ENCODE data around the gene MBNL3. TPM values are rescaled to one million over a fixed set of nuclear protein-coding genes. Genes with fewer than 3 reads are reported as not detected.
"Not testable (repeated sequence)": the region's sequence is repeated elsewhere in the genome, so short reads cannot be mapped to it uniquely, and the experiment has no call there.

Gene MBNL3
- polyA plus RNA-seq, 4 donors = 31.2 to 53.9 (median 37.1) TPM

DNA sequence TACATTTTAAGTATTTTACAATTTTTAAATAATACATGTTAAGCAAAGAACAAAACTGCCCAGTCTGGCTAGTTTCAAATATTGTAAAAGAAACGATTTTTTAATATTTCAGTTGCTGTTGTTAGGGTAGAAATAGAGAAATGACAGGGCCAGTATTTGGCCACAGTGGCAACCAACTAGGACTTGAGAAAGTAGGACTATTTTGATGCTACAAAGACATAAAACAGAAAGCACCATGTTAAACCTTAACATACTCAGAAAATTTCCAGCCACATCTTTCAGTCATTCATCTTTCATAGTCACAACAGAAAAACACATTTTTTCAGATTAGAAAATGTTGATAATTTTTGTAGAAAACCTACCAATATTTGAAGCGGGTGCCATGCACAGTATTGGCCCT, 104.5 kb downstream of the MBNL3 start:
- no peak for DNase-seq (ENCODE audit: low read depth in 4 of 4, low spot score in 3 of 4)

DNA sequence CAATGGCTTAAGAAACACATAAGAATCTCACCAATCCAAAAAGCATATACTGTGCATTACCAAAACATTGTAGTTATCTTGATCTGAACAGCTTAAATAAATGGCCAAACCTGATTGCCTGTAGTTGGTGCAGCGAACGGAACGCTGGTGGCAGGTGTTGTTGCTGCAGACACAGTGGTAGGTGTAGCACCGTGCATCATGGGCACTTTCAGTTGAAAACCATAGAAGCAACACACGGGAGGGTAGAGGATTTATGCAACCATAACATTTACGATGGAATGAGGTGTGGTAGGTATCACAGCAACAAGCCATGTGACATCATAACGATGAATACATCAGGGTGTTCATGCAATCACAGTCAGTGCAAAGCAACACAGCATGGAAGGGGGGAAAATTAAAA, 106.8 kb downstream of the MBNL3 start:
- DNase-seq (ENCODE audit: low read depth in 4 of 4, low spot score in 3 of 4) = no peak

DNA sequence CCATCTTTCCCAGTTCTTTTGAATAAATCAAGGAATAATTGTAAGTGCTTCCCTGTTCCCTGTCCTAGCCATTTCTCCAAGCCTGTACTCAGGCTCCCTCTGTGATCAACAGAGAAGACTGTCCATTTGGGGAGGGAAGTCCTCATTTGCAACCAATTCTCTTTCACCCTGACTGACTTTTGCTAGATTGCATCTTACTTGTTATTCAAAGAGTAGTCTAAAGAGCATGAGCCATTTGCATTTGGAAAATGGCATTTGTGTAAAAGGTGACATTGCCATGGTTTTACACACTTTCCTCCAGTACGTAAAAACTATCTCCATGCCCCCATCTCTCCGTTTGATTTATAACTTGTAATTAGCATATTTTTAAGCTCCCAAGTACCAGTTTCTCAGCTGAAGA, 110.6 kb downstream of the MBNL3 start:
- DNase-seq (ENCODE audit: low read depth in 4 of 4, low spot score in 3 of 4) = no peak

DNA sequence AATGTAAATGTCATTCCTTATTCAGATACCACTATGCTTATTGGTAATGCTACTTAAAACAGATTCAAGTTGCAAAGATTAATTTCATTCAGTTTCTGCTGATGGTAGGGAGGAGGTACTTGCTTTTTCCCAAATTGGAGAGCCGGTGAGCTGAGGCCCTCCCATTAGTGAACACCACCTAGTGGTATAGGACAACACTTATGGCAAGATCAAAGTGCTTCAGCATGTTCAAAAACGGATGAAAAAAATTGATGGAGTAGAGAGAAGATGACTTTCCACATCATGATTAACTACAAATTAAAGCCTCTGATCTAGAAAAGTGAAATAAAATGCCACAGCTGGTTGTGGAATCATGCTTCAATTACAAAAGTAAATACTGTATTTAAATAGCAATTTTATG, 112.9 kb downstream of the MBNL3 start:
- DNase-seq (ENCODE audit: low read depth in 4 of 4, low spot score in 3 of 4) = no peak

DNA sequence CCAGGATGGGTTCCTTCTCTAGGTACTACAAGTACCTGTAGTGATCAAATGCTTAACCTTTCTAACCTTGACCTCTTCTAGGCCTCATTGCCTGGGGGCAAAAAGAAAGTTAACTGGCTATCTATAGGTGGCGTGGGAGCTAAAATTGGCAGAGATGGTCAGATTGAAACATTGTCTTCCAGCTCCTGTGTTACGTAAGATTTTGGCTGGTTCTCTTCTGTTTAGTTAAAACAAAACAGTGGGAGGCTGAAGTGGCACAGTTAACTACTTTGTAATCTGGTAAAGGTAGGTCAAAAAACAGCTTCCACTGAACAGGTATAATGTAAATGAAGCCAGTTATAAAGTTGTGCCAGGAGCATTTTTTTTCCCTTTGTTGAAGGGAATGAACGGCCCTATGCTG, 115.2 kb downstream of the MBNL3 start:
- DNase-seq (ENCODE audit: low read depth in 4 of 4, low spot score in 3 of 4) = no peak

DNA sequence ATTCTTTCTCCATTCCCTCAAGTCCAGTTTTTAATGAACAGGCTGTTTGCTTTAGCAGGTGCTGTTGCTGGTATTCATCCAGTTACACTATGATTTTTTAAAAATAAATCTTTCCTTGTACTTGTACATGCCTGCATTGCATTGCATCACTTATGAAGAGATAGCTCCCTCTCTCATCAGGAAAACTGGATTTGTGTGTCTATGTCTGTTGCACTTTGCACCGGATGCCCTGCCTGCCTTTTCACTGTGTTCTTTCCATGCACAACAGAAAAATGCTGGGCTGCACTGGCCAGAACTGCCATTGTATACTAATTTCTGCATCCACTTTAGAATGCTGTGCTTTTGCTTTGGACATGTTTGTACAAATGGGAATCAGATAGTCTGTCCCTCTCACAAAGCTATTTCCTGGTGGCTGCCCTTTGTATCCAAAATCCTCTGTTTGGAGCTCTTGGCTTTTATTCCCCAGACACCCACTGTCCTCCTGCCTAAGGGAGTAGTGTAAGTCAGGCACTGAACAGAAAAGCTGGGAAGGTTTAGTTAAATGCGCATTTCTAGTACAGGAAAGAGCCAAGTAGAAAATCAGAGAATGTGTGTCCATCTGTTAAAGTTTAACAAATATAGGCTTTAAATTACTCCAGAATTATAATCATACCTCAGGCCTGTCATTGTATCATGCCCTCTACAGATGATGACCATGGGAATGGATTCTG, 119.1 kb downstream of the MBNL3 start:
- DNase-seq (ENCODE audit: low read depth in 4 of 4, low spot score in 3 of 4) = no peak

DNA sequence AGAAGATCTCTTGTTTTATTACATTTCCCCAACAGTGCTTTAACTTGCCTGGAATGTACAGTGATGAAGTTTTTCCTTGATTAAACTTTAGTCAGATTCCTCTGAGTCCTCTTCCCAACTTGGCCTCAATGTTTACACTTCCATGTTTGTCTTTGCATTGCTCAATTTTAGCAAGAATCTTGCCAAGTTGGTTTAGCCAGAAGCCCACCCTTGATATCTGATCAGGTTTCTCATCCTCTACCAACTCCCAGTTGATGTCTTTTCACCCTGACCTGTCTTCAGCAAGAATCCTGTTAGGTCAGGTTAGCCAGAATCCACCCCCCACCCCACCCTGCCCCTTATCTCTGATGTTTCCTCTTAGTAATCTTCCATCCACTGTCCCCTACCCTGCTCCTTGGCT, 120.9 kb downstream of the MBNL3 start:
- no peak for DNase-seq (ENCODE audit: low read depth in 4 of 4, low spot score in 3 of 4)

DNA sequence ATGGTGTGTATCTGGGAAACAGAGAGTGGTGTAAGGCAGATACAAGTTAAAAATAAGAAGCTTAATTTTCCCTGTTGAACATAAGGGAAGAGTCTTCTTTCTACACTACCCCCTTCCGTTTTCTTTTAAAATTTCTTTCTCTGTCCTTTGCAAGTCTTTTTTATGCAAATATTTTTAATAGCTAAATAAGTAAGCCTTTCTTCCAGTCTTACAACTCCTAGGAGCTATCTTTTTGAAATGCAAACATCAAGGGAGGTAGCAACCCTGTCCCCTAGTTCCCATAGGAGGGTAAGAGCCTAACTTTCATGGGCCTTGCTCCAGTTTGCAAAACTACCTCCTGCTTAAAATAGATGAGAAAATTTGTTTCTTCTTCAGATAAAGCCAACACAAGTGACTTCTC, 121.5 kb downstream of the MBNL3 start:
- DNase-seq (ENCODE audit: low read depth in 4 of 4, low spot score in 3 of 4) = no peak

DNA sequence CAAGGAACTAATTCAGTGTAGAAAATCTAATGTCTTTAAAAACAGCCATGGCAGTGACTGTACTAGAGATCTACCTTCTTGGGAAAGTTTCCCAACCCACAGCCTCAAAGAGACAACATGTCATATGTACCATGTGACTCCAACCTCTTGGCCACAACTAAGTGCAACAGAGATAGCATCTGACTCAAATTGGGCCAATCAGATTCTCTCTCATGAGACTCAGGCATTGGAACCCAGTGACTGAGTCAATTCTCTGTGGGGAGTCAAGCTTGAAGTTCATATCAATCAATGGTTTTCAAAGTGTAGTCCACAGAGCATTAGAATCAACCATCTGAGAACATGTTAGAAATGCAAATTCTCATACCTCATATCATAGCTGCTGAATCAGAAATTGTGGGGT, 123.3 kb downstream of the MBNL3 start:
- no peak for DNase-seq (ENCODE audit: low read depth in 4 of 4, low spot score in 3 of 4)

DNA sequence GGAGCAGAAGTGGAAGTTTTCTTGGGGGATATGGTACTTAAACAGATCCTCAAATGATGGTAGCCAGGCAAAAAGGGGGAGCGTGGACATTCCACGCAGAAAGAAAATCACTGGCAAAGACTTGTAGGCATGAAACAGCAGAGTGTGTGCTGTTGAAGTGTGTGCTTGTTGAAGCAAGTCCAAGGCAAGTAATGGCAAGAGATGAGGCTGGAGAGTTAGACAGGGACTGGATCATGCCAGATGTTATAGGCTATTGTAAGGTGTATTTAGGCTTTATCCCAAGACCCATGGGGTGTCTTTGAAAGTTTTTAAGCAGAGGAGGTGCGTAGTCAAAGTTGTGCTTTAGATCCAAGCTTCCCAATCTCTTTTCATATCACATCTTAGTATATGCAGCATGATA, 124.5 kb downstream of the MBNL3 start:
- DNase-seq (ENCODE audit: low read depth in 4 of 4, low spot score in 3 of 4) = no peak

DNA sequence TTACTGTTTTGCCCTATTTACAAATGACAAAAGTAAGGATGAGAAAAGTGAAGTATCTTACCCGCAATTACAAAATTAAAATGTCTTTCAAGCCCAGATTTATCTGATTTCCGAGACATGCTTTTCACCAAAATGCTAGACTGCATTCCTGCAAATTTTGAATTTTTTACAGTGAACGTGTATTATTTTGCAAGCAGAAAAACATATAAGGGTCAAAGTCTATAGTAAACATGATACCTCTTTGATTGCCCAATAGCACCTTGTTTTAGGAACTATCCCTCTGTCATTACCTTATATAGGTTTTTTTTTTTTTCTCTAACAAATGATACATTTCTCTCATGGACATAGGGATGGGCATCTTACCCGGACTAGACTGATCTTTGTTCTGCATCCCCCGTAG, 135.4 kb downstream of the MBNL3 start:
- no peak for DNase-seq (ENCODE audit: low read depth in 4 of 4, low spot score in 3 of 4)

DNA sequence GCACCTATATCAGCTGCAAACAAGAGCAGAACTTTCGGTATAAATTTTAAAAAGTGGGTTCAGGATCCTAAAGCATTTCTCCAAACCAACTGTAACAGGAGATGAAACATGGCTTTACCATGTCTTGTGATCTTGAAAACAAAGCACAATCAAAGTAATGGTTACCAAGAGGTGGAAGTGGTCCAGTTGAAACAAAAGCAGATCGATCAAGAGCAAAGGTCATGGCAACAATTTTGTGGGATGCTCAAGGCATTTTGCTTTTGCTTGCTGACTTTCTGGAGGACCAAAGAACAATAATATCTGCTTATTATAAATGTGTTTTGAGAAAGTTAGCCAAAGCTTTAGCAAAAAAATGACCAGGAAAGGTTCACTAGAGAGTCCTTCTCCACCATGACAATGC, 152.7 kb downstream of the MBNL3 start:
- DNase-seq (ENCODE audit: low read depth in 4 of 4, low spot score in 3 of 4) = no peak

DNA sequence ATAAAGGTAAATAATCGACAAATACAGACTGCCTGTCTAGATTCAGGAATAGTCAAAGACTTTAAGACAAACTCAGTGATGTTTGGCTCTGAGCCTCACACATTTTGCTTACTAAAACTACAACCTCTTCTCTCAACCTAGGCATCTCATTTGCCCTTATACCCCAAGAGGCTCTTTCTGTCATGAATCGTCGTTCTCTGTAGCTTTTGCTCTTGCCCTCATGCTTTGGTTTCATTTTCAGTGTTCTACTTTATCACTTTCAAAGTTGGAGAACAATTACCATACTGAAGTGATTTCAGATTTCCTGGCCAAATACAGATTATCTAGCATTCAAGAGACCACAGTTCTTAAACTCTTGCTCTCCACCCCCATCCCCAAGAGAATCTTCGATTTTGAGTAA, 155.5 kb downstream of the MBNL3 start:
- DNase-seq (ENCODE audit: low read depth in 4 of 4, low spot score in 3 of 4) = no peak

DNA sequence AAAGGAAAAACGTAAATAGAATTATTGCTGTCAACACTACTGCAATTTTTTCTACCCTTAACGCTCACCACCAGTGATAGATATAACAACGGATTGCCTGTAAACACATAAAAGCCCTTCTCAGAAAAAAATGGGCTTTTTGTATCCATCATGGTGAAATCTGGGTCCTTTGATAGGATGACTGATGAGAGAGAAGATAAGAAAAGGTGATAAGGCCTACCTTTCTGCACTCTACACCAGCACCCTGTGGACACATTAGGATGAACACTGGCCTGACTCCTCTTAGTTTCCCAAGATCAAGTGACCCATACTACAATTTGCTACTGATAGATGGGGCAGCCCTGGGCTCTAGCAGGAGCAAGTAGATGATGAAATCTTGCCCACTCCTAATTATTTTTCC, 157.3 kb downstream of the MBNL3 start:
- DNase-seq (ENCODE audit: low read depth in 4 of 4, low spot score in 3 of 4) = no peak

DNA sequence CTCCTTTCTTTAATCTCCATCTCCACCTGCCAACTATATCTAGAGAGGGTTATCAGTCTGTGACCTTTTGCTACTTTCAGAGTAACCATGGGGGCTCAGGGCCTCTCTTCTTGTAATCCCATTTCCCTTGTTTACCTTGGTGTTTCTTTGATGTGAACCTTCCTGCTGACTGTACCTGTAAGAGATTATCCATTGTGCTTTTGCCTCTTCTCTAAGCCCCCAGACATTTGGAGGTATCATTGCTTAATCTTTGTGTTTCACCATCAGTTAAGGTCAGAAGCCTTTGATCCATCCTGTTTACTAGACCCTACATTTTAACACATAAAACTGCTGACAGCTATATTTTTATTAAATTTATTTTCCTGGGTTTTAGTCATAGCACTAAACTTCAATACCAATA, 157.8 kb downstream of the MBNL3 start:
- DNase-seq (ENCODE audit: low read depth in 4 of 4, low spot score in 3 of 4) = no peak

DNA sequence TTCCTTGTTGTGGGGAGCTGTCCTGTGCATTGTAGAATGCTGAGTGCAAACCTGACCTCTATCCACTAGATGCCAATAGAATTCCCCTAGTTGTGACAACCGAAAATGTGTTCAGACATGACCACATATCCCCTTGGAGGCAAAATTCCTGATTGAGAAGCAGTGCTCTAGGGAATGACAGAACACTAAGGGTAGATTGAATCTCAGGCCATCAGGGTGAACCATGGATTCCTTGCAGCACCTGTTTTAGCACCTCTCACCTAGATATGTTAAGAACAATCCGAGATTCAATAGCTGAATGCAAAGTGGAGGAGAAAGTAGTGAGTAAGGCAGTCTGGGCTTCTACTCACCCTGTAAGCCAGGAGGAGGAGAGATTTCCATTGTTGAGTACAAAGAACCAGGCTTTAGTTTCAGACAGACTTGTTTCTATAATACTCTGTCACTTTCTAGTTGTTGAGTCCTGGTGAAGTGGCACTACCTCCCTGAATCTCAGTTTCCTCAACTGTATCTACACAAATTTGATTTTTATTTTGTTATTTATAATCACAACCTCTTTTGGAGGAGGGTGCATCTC, 158.6 kb downstream of the MBNL3 start:
- DNase-seq (ENCODE audit: low read depth in 4 of 4, low spot score in 3 of 4) = no peak

DNA sequence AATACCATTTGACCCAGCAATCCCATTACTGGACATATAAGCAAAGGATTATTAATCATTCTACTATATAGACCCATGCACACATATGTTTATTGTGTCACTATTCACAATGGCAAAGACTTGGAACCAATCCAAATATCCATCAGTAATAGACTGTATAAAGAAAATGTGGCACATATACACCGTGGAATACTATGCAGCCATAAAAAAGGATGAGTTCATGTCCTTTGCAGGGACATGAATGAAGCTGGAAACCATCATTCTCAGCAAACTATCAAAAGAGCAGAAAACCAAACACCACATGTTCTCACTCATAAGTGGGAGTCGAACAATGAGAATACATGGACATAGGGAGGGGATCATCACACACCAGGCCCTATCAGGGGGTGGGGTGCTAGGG, 161.9 kb downstream of the MBNL3 start:
- not testable (repeated sequence) for DNase-seq (ENCODE audit: low read depth in 4 of 4, low spot score in 3 of 4)
